HG03045 (cell line): ENCODE data around the gene CNTNAP2.
"Not testable (repeated sequence)": the region's sequence is repeated elsewhere in the genome, so short reads cannot be mapped to it uniquely, and the experiment has no call there.

Experiments used
- ATAC-seq: cut with Tn5 transposase; IDR thresholded peaks from one replicate; pipeline ENCODE4 v1.9.1; 2021; ENCODE audit warnings: mild to moderate bottlenecking, moderate library complexity; ENCODE audit not compliant: unreplicated experiment

The CNTNAP2 gene

DNA sequence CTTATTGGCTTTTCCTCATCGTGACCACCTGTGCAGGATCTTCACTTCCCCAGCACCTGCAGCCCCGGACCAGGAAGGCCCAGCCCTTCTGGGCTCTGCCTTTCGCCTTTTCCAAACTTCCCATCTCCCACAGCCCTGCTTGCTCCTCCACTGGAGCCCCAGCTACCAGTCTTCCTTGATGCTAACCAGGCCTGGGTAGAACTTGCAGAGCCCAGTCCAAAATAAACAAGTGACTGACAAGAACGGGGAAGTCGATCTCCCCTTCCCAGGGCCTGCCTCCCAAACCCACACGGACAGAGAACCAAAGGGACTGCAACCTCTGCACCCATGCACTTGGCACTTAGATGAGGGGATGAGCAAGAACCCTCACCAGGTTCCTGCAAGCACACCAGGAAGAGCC, 2319.1 kb downstream of the CNTNAP2 start:
- ATAC-seq, result no peak

GRCh38 chr7:148436135-148436534, 2319.5 kb downstream of the CNTNAP2 start:
- no peak for ATAC-seq

DNA sequence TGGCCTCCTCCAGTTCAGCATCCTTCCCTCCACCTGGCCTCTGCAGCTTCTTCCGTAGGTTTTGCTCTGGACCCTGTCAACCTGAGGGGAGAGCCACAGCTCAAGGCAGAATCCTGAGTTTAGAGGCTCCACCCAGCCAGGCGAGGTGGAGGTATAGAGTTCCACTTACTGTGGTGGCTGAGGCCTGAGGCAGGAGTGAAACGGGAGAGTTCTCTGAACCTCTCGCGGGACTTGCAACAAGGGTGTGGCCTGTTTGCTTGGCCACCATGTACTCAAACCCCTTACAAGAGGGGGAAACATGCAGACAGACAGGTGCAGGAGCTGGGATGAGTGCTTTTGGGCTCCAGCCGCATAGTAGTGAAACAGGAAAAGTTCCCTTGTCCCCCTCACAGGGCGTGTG, 2320.0 kb downstream of the CNTNAP2 start:
- no peak for ATAC-seq

DNA sequence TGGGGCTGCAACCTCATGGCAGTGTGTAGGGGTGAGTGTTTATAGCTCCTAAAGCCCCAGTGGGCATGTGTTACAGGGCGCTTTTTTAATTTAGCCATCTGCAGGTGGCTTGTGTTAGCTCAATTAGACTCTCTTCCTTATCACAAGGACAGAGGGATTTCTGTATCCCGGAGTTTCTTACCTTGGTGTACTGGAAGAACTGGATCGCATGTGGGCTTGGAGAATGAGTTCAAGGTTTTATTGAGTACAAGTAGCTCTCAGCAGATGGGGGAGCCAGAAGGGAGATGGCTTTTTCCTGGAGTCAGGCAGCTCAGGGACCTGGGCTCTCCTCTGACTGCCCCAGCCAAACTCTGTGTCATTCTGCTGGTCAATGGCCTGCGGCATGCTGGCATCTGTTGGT, 2320.4 kb downstream of the CNTNAP2 start:
- no peak for ATAC-seq

GRCh38 chr7:148442141-148442655, 2325.6 kb downstream of the CNTNAP2 start:
- no peak for ATAC-seq

- no peak for ATAC-seq
Measured at GRCh38 chr7:148442933-148443332, 2326.3 kb downstream of the CNTNAP2 start.

DNA sequence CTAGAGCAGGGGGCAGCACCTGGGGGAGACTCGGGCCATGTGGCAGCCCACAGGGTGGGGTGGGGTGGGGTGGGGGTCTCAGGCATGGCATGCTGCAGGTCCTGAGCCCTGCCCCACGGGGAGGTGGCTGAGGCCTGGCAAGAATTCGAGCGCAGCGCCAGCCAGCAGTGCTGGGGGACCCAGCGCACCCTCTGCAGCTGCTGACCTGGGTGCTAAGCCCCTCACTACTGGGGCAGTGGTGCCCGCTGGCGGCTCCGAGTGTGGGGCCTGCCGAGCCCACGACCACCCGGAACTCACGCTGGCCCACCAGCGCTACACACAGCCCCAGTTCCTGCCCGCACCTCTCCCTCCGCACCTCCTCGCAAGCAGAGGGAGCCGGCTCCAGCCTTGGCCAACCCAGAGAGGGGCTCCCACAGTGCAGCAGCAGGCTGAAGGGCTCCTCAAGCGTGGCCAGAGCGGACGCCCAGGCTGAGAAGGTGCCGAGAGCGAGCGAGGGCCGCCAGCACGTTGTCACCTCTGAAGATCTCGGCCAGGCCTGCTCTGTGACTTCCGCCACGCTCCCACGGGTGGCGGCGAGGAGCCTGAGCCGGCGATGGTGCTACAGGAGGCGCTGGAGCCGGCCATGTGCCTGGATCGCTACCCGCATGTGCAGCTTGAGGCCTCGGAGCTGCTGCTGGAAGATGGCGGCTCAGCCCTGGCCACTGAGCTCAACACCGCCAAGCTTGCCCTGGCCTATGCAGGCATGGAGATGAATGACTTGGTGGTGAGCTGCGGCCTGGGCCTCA, 2328.9 kb downstream of the CNTNAP2 start:
- ATAC-seq, result no peak

DNA sequence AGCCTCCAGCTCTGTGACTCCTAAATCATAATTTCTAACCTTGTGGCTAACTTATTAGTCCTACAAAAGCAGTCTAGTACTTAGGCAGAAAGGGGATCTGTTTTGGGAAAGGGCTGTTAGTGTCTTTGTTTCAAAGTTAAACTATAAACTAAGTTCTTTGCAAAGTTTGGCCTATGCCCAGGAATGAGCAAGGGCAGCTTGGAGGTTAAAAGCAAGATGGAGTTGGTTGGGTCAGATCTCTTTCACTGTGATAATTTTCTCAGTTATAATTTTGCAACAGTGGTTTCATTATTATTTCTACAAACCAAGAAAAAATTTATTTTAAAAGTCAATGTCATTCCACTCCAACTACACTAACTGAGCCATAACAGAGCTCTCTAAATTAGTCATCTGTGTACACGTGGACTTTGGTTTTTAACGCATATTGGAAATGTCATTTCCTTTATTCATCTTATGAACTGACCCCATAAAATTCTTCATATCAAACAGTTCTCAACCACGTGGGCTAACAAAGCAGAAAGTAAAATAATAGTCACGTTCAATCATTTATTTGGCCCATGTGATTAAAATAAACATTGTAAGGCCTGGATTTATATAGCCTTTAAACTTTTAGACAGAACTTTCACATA, 2330.7 kb downstream of the CNTNAP2 start:
- ATAC-seq, result peak; percentile 84

DNA sequence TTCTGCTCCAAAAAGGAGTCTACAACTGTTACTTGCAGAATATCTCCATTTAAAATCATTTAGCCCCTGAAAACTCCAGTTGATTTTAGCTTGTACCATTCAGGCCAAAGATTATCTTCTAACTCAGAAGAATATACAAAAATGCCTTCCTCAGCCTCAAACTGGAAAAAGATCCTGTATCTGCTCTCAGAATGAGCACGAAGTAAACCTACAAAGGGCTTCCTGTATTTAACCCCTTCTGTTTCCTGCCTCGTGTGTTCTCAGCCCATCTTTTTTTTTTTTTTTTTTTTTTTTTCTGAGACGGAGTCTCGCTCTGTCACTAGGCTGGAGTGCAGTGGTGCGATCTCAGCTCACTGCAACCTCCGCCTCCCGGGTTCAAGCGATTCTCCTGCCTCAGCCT, 2334.9 kb downstream of the CNTNAP2 start:
- ATAC-seq, result not testable (repeated sequence)

GRCh38 chr7:148456351-148456750, 2339.8 kb downstream of the CNTNAP2 start:
- ATAC-seq, result no peak

DNA sequence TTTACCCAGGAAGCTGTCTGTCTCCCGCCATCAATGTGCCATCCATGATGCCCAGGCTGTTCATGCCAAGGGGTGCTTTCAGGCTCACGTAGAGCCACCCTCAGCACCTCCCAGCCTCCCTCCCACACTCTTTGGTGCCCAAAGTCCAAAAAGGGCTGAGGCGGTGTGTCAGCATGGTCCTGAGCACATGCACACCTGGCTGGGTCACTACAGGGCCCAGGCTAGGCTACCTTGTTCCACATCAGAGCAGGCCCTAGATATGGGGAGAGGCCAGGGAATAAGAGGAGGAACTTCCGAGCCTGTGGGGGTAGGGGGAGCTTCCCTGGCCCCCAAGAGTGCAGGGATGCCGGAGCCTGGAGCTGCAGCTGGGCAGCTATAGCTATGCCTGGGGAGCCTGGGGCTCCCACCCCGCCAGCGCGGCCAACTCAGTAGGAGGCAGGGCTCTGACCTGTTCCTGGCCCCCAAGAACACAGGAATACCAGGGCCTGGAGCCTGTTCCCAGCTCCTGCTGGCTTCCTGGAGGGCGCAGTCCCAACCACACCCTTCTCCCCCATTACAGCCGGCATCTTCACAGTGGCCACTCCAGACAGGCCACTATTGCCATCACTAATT, 2340.8 kb downstream of the CNTNAP2 start:
- ATAC-seq, result no peak

DNA sequence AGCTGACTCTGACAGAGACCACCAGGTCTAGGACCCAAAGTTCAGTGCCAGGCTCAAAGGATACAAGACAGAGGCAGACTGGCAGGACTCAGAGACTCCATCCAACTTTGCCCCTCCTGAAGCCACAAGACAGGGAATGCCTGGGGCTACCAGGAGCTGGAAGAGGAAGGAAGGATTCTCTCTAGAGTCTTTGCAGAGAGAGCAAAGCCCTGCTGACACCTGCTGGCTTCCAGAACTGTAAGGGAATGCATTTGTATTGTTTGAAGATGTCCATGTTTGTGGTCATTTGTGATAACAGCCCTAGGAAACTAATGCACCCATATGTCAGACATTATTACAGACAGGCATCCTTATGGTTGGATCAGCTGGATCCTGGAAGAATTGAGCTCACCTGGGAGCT, 2341.7 kb downstream of the CNTNAP2 start:
- ATAC-seq, result no peak

- no peak for ATAC-seq
Measured at GRCh38 chr7:148461392-148462179, 2345.0 kb downstream of the CNTNAP2 start.

DNA sequence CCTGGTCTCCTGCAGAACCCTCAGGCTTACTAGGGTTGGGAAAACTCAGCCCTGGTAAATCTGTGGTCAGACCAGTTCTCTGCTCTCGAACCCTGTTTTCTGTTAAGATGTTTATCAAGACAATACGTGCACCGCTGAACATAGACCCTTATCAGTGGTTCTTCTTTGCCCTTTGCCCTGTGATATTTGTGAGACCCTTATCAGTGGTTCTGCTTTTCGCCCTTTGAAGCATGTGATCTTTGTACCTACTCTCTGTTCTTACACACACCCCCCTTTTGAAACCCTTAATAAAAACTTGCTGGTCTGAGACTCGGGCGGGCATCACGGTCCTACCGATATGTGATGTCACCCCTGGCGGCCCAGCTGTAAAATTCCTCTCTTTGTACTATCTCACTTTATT, 2346.2 kb downstream of the CNTNAP2 start:
- ATAC-seq, result not testable (repeated sequence)

GRCh38 chr7:148463210-148463609, 2346.6 kb downstream of the CNTNAP2 start:
- no peak for ATAC-seq

GRCh38 chr7:148464947-148465346, 2348.3 kb downstream of the CNTNAP2 start:
- no peak for ATAC-seq

- ATAC-seq, result not testable (repeated sequence)
Measured at GRCh38 chr7:148465441-148465840, 2348.8 kb downstream of the CNTNAP2 start.

- ATAC-seq, result no peak
Measured at GRCh38 chr7:148466120-148466519, 2349.5 kb downstream of the CNTNAP2 start.

DNA sequence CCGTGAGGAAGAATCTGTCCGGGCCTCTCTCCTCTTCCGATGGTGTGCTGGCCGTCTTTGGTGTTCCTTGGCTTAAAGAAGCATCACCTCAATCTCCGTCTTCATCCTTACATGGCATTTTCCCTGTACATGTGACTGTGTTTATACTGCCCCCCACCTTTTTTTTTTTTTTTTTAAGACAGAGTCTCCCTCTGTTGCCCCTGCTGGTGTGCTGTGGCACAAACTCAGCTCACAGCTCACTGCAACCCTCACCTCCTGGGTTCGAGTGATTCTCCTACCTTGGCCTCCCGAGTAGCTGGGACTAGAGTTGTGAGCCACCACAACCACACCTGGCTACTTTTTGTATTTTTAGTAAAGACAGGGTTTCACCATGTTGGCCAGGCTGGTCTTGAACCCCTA, 2352.1 kb downstream of the CNTNAP2 start:
- no peak for ATAC-seq
